HL-60 (cell line): ENCODE measurements around the gene IGFBP2.

ENCODE experiments used
- DNase-seq, 2 experiments: peaks; one replicate each; pipeline ENCODE4 v3.0.0-alpha.2; 2010 to 2020; ENCODE audit warnings: low read depth in 1 of 2, low spot score in 1 of 2
- H3K27ac ChIP-seq: fragments of 250-450 bp; sonication (Bioruptor Pico); replicated peaks from 2 replicates; pipeline ENCODE4 v1.5.1; 2020; ENCODE audit warnings: mild to moderate bottlenecking, moderate library complexity
- H3K27me3 ChIP-seq: fragments of 250-450 bp; sonication (Bioruptor Pico); 2 replicates; pipeline ENCODE4 v1.5.1; 2021; ENCODE audit warnings: mild to moderate bottlenecking, moderate library complexity; ENCODE audit not compliant: insufficient read depth, poor library complexity, severe bottlenecking
- H3K4me3 ChIP-seq: replicated peaks from 2 replicates; pipeline ENCODE4 v1.5.1; 2011; ENCODE audit warnings: mild to moderate bottlenecking, control low read depth, low read length; ENCODE audit not compliant: insufficient read depth
- GABPA ChIP-seq: IDR thresholded peaks from 2 replicates; pipeline ENCODE4 v1.6.1; 2012; ENCODE audit warnings: low read depth
- POLR2AphosphoS5 ChIP-seq: IDR thresholded peaks from 2 replicates; pipeline ENCODE4 v1.6.1; 2012; ENCODE audit warnings: low read depth
- SPI1 ChIP-seq: IDR thresholded peaks from 2 replicates; pipeline ENCODE4 v1.6.1; 2012; ENCODE audit warnings: low read depth, mild to moderate bottlenecking, borderline replicate concordance
- TF ChIP-seq, protein P1 (sequence below): IDR thresholded peaks from one replicate; pipeline ENCODE4 v1.5.1; 2011; ENCODE audit warnings: low read length, control low read depth, inconsistent platforms; ENCODE audit not compliant: insufficient read depth
- TF ChIP-seq, protein P2 (sequence below): IDR thresholded peaks from 2 replicates; pipeline ENCODE4 v1.6.1; 2012; ENCODE audit warnings: low read depth; ENCODE audit not compliant: insufficient replicate concordance

The IGFBP2 gene

DNA sequence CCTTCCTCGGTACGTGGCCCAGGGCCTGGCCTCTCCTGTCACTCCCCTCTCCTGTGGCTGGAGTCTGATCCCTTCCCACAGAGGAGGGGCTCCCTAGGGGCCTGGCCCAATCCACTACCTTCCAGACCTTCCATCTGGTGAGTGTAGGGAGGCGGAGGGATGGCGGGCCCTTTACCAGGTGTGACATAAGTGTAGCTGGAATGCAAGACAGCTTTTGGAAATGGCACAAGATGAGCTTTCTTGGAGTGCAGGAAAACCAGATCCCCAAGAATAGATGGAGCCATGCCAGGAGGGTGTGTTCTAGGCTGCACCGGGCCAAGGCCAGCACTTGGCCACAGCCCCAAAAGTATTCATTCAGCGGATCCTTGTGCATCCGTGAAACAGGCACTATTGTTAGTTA lies 32.0 kb downstream of the IGFBP2 start:
- TF ChIP-seq, protein P1, sequence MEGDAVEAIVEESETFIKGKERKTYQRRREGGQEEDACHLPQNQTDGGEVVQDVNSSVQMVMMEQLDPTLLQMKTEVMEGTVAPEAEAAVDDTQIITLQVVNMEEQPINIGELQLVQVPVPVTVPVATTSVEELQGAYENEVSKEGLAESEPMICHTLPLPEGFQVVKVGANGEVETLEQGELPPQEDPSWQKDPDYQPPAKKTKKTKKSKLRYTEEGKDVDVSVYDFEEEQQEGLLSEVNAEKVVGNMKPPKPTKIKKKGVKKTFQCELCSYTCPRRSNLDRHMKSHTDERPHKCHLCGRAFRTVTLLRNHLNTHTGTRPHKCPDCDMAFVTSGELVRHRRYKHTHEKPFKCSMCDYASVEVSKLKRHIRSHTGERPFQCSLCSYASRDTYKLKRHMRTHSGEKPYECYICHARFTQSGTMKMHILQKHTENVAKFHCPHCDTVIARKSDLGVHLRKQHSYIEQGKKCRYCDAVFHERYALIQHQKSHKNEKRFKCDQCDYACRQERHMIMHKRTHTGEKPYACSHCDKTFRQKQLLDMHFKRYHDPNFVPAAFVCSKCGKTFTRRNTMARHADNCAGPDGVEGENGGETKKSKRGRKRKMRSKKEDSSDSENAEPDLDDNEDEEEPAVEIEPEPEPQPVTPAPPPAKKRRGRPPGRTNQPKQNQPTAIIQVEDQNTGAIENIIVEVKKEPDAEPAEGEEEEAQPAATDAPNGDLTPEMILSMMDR = no peak
- TF ChIP-seq, protein P2, sequence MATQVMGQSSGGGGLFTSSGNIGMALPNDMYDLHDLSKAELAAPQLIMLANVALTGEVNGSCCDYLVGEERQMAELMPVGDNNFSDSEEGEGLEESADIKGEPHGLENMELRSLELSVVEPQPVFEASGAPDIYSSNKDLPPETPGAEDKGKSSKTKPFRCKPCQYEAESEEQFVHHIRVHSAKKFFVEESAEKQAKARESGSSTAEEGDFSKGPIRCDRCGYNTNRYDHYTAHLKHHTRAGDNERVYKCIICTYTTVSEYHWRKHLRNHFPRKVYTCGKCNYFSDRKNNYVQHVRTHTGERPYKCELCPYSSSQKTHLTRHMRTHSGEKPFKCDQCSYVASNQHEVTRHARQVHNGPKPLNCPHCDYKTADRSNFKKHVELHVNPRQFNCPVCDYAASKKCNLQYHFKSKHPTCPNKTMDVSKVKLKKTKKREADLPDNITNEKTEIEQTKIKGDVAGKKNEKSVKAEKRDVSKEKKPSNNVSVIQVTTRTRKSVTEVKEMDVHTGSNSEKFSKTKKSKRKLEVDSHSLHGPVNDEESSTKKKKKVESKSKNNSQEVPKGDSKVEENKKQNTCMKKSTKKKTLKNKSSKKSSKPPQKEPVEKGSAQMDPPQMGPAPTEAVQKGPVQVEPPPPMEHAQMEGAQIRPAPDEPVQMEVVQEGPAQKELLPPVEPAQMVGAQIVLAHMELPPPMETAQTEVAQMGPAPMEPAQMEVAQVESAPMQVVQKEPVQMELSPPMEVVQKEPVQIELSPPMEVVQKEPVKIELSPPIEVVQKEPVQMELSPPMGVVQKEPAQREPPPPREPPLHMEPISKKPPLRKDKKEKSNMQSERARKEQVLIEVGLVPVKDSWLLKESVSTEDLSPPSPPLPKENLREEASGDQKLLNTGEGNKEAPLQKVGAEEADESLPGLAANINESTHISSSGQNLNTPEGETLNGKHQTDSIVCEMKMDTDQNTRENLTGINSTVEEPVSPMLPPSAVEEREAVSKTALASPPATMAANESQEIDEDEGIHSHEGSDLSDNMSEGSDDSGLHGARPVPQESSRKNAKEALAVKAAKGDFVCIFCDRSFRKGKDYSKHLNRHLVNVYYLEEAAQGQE = no peak
- TF ChIP-seq SPI1 (no peak), GABPA (no peak), POLR2AphosphoS5 (no peak)
- peaks cover 5% of the 10 kb centered on the region for H3K27me3 ChIP-seq
- H3K27ac ChIP-seq = no peak overlapping the region
- no peak for DNase-seq
- H3K4me3 ChIP-seq = no peak overlapping the region

DNA sequence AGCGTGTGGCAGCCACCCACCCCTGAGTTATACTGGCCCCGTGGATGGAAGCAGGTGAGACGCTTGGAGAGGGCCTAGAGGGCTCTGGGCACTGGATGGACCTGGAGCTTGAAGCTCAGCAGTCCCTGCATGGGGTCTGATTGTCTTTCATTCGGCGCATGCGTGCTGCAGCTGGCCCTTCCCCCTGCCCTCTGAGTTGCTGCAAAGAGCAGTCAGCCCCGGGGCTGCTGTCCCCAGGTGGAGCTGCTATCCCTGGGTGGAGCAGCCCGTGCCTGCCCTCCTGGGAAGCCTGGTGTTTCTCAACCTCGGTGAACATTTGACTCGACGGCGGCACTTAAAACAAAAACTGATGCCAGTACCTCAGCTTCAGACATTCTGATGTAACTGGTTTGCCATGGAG lies 32.5 kb downstream of the IGFBP2 start:
- no peak overlapping the region for H3K27ac ChIP-seq

DNA sequence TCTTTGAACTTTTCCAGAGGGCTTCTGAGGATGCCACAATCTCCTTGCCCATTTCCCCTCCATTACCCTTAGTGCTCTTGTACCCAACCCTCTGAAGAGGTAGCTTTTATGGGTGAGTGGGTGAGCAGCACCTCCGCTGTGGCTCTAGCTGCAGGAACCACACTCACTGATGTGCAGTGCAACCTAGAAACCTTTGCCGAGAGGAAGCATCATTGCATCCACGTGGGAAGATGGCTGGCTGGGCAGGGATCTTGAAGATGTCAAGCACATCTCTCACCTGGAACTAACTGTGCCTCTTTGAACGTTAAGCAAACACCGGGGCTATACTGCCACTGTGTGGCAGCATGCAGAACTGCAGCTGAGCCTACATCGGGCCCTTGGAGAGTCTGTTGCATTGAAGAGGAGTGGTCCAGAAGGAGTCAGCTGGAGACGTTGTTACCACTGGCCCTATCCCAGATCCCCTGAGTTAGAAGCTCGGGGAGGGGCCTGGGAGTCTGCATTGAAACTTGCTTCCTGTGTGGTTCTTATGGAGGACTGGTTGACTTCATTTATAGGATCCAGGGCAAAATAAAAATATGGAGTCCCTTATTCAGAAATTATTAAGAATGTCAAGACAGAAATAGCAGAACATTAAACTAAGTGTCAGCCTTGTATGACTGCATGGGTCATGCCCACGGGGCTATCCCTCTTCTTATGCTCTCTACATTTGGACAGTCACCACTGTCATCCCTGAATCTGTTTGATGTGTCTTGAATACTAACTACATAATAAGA lies 33.4 kb downstream of the IGFBP2 start:
- peak in 1 of 2 experiments; percentile 52 for DNase-seq
- no peak overlapping the region for H3K4me3 ChIP-seq
- H3K27me3 ChIP-seq = peaks cover 5% of the 10 kb centered on the region
- H3K27ac ChIP-seq = no peak overlapping the region
- TF ChIP-seq, protein P1 = peak; percentile 97
- TF ChIP-seq POLR2AphosphoS5 (no peak), SPI1 (no peak), GABPA (no peak)
- TF ChIP-seq, protein P2 = no peak

More for the DNA sequence above, 32.5 kb downstream of the IGFBP2 start:
- no peak overlapping the region for H3K4me3 ChIP-seq
- H3K27me3 ChIP-seq = peaks cover 5% of the 10 kb centered on the region
- TF ChIP-seq SPI1 (no peak), POLR2AphosphoS5 (no peak)
- DNase-seq = no peak

DNA sequence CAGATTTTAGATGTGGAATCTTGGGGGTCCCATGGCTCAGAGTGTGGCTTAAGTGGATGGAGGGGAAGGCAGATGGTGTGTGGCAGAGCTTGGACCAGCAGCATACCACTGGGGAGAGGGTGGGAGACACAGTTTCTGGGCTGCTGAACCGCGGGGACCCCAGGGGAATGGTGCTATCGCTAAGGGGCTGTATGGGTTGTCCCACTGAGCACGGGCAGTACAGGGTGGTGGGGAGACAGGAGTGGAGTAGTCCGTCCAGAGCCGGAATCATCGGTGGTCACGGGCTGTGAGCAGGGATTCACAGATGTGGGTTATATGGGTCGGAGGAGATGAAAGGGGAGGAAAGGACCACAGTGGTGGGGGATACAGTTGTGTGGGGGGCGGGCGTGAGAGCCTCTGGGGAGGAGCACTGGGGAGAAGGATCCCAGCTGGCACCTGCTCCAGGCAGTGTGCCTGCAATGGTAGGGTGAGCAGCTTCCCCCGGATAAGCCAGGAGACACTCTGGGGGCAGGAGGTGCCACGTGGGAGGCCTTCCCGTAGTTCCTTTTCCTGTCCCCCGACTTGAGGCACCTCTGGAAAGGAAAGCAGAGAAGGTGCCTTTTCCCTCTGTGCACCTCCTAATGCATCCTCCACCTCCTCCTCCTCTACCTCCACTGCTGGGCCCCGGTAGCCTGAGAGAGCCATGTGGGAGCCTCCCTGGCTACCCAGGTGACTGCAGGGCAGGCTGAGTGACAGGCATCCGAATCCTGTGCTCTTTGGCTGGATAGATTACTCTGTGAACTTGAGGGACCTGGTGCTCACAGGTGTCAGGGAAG lies 37.3 kb downstream of the IGFBP2 start:
- H3K4me3 ChIP-seq = no peak overlapping the region
- DNase-seq = no peak
- TF ChIP-seq, protein P1 = no peak
- TF ChIP-seq, protein P2 = no peak
- TF ChIP-seq POLR2AphosphoS5 (no peak), SPI1 (no peak), GABPA (no peak)
- H3K27ac ChIP-seq = no peak overlapping the region
- H3K27me3 ChIP-seq = no peaks in the 10 kb centered on the region
